ENCODE results near the gene ZDHHC16. TPM values are rescaled to one million over a fixed set of nuclear protein-coding genes. Genes with fewer than 3 reads are reported as not detected.
"Not testable (repeated sequence)": the region's sequence is repeated elsewhere in the genome, so short reads cannot be mapped to it uniquely, and the experiment has no call there.

ZDHHC16 gene
- total RNA-seq, 1 donor from 2014 or later: 64.9 TPM

- no peak for DNase-seq (ENCODE audit: low spot score, unreplicated experiment)
- Mint-ChIP-seq H3K9me3 (ENCODE audit: low read depth) (no peaks in the 10 kb centered on the region), H3K4me1 (ENCODE audit: low read depth) (peaks cover 11% of the 10 kb centered on the region), H3K27ac (no peak overlapping the region), H3K27me3 (no peaks in the 10 kb centered on the region), H3K36me3 (ENCODE audit: insufficient read depth) (no peaks in the 10 kb centered on the region), H3K4me3 (ENCODE audit: low read depth) (no peak overlapping the region)
- no peak for TF ChIP-seq CTCF (IDR thresholded peaks at IDR 0.05; ENCODE audit: unreplicated experiment)
Observed at GRCh38 chr10:97411406-97411805, 34.6 kb upstream of the ZDHHC16 start.

GRCh38 chr10:97412891-97413304 is 33.1 kb upstream of the ZDHHC16 start:
- Mint-ChIP-seq H3K27ac (peak overlapping the region; percentile 30), H3K9me3 (ENCODE audit: low read depth) (no peaks in the 10 kb centered on the region), H3K36me3 (ENCODE audit: insufficient read depth) (no peaks in the 10 kb centered on the region), H3K27me3 (no peaks in the 10 kb centered on the region), H3K4me3 (ENCODE audit: low read depth) (no peak overlapping the region), H3K4me1 (ENCODE audit: low read depth) (peaks cover 22% of the 10 kb centered on the region)
- no peak for DNase-seq (ENCODE audit: low spot score, unreplicated experiment)
- no peak for TF ChIP-seq CTCF (IDR thresholded peaks at IDR 0.05; ENCODE audit: unreplicated experiment)

- H3K36me3 Mint-ChIP-seq (ENCODE audit: insufficient read depth): no peaks in the 10 kb centered on the region
- H3K4me3 Mint-ChIP-seq (ENCODE audit: low read depth): no peak overlapping the region
- DNase-seq (ENCODE audit: low spot score, unreplicated experiment): no peak
- peak overlapping the region; percentile 86 for H3K27ac Mint-ChIP-seq
- no peaks in the 10 kb centered on the region for H3K27me3 Mint-ChIP-seq
- no peaks in the 10 kb centered on the region for H3K9me3 Mint-ChIP-seq (ENCODE audit: low read depth)
- peaks cover 35% of the 10 kb centered on the region for H3K4me1 Mint-ChIP-seq (ENCODE audit: low read depth)
- no peak for TF ChIP-seq CTCF (IDR thresholded peaks at IDR 0.05; ENCODE audit: unreplicated experiment)
Observed at GRCh38 chr10:97416565-97416964, 29.4 kb upstream of the ZDHHC16 start.

- H3K27me3 Mint-ChIP-seq, H3K27ac Mint-ChIP-seq: not testable (repeated sequence)
Observed at GRCh38 chr10:97423757-97424098, 22.2 kb upstream of the ZDHHC16 start.

GRCh38 chr10:97425964-97426775 is 19.8 kb upstream of the ZDHHC16 start, which contains the start of gene PGAM1:
PGAM1 (plus strand) TSS chr10:97426191; CDS start chr10:97426308, 117 bp downstream.
- peaks cover 8% of the 10 kb centered on the region for H3K36me3 Mint-ChIP-seq (ENCODE audit: insufficient read depth)
- no peaks in the 10 kb centered on the region for H3K27me3 Mint-ChIP-seq
- peak within 1 kb of the TSS; percentile 91 for H3K4me3 Mint-ChIP-seq (ENCODE audit: low read depth)
- peak; percentile 95 for DNase-seq (ENCODE audit: low spot score, unreplicated experiment)
- H3K27ac Mint-ChIP-seq: peak within 1 kb of the TSS; percentile 96
- no peaks in the 10 kb centered on the region for H3K9me3 Mint-ChIP-seq (ENCODE audit: low read depth)
- peaks cover 18% of the 10 kb centered on the region for H3K4me1 Mint-ChIP-seq (ENCODE audit: low read depth)
- TF ChIP-seq CTCF (IDR thresholded peaks at IDR 0.05; ENCODE audit: unreplicated experiment): peak; percentile 63

More at GRCh38 chr10:97423757-97424098, 22.2 kb upstream of the ZDHHC16 start:
- peak overlapping the region; percentile 12 for H3K4me3 Mint-ChIP-seq (ENCODE audit: low read depth)
- H3K36me3 Mint-ChIP-seq (ENCODE audit: insufficient read depth); DNase-seq (ENCODE audit: low spot score, unreplicated experiment); H3K9me3 Mint-ChIP-seq (ENCODE audit: low read depth): not testable (repeated sequence)
- H3K4me1 Mint-ChIP-seq (ENCODE audit: low read depth): peaks cover 23% of the 10 kb centered on the region
